A549 (cell line): ENCODE data around the gene IPPK.

Source experiments
- BCL3 ChIP-seq: fragments of >200 bp; sonication (Bioruptor Twin); formaldehyde crosslinking; IDR thresholded peaks from 3 replicates; pipeline ENCODE4 v1.6.1; 2016
- CEBPB ChIP-seq, 2 experiments: fragments of >200 bp in 1 of 2; sonication (Bioruptor Twin) in 1 of 2; formaldehyde crosslinking in 1 of 2; IDR thresholded peaks; 2 replicates each; pipeline ENCODE4 v1.6.1; 2012 to 2016
- ELK1 ChIP-seq: fragments of 150-350 bp; IDR thresholded peaks from 2 replicates; pipeline ENCODE4 v1.6.1; 2014; ENCODE audit warnings: low read depth, mild to moderate bottlenecking, low read length
- KDM1A ChIP-seq: fragments of 200-600 bp; sonication (generic); IDR thresholded peaks from 2 replicates; pipeline ENCODE4 v1.6.1; 2016; ENCODE audit warnings: low read depth, mild to moderate bottlenecking
- MAFK ChIP-seq: fragments of 450-650 bp; IDR thresholded peaks from 2 replicates; pipeline ENCODE4 v1.6.1; 2014; ENCODE audit not compliant: partially characterized antibody
- MAZ ChIP-seq: fragments of 150-350 bp; IDR thresholded peaks from 2 replicates; pipeline ENCODE4 v1.6.1; 2014; ENCODE audit warnings: antibody characterized with exemption, low read depth, low read length, borderline replicate concordance
- POLR2A ChIP-seq: IDR thresholded peaks from 2 replicates; pipeline ENCODE4 v1.6.1; 2012; ENCODE audit warnings: mild to moderate bottlenecking, low read length
- REST ChIP-seq: fragments of 200-600 bp; sonication (generic); IDR thresholded peaks from 2 replicates; pipeline ENCODE4 v1.6.1; 2016; ENCODE audit warnings: antibody characterized with exemption, mild to moderate bottlenecking, moderate library complexity
- RFX5 ChIP-seq: fragments of 450-650 bp; IDR thresholded peaks from 2 replicates; pipeline ENCODE4 v1.7.1; 2014; ENCODE audit warnings: antibody characterized with exemption, mild to moderate bottlenecking, moderate library complexity
- RNF2 ChIP-seq: fragments of 200-600 bp; sonication (generic); IDR thresholded peaks from 2 replicates; pipeline ENCODE4 v1.6.1; 2016; ENCODE audit warnings: low read depth, mild to moderate bottlenecking, antibody characterized with exemption, moderate library complexity, borderline replicate concordance
- TF ChIP-seq, protein P1 (sequence below): fragments of >200 bp; sonication (Bioruptor Twin); formaldehyde crosslinking; IDR thresholded peaks from 3 replicates; pipeline ENCODE4 v1.5.1; 2016
- TF ChIP-seq, protein P2 (sequence below): fragments of 250-450 bp; sonication (Bioruptor Pico); IDR thresholded peaks from 2 replicates; pipeline ENCODE4 v1.5.0; 2021; ENCODE audit warnings: mild to moderate bottlenecking, moderate library complexity, borderline replicate concordance

GRCh38 chr9:92652461-92652860 lies 17.5 kb downstream of the IPPK start:
- TF ChIP-seq KDM1A (no peak), CEBPB (IDR thresholded peaks at IDR 0.05) (no peak), REST (no peak), MAFK (no peak), BCL3 (no peak), RFX5 (no peak), POLR2A (no peak), MAZ (no peak), RNF2 (no peak), ELK1 (no peak)
- TF ChIP-seq, protein P1, sequence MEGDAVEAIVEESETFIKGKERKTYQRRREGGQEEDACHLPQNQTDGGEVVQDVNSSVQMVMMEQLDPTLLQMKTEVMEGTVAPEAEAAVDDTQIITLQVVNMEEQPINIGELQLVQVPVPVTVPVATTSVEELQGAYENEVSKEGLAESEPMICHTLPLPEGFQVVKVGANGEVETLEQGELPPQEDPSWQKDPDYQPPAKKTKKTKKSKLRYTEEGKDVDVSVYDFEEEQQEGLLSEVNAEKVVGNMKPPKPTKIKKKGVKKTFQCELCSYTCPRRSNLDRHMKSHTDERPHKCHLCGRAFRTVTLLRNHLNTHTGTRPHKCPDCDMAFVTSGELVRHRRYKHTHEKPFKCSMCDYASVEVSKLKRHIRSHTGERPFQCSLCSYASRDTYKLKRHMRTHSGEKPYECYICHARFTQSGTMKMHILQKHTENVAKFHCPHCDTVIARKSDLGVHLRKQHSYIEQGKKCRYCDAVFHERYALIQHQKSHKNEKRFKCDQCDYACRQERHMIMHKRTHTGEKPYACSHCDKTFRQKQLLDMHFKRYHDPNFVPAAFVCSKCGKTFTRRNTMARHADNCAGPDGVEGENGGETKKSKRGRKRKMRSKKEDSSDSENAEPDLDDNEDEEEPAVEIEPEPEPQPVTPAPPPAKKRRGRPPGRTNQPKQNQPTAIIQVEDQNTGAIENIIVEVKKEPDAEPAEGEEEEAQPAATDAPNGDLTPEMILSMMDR = no peak
- TF ChIP-seq, protein P2, sequence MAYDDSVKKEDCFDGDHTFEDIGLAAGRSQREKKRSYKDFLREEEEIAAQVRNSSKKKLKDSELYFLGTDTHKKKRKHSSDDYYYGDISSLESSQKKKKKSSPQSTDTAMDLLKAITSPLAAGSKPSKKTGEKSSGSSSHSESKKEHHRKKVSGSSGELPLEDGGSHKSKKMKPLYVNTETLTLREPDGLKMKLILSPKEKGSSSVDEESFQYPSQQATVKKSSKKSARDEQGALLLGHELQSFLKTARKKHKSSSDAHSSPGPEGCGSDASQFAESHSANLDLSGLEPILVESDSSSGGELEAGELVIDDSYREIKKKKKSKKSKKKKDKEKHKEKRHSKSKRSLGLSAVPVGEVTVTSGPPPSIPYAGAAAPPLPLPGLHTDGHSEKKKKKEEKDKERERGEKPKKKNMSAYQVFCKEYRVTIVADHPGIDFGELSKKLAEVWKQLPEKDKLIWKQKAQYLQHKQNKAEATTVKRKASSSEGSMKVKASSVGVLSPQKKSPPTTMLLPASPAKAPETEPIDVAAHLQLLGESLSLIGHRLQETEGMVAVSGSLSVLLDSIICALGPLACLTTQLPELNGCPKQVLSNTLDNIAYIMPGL (CRISPR knock-in tag) = no peak
